Stimulated activated CD4-positive, alpha-beta T cell treated with anti-CD3 and anti-CD28 coated beads, Interleukin-1b, Interleukin-23, amount 100 ng/mL, for 4 hours (primary cell): ENCODE data around the gene RELB.

Experiments
- DNase-seq, 2 donors: peaks; one replicate each; pipeline ENCODE4 v3.0.0-alpha.2; 2020; ENCODE audit warnings: low read depth in 2 of 2

The RELB gene

DNA sequence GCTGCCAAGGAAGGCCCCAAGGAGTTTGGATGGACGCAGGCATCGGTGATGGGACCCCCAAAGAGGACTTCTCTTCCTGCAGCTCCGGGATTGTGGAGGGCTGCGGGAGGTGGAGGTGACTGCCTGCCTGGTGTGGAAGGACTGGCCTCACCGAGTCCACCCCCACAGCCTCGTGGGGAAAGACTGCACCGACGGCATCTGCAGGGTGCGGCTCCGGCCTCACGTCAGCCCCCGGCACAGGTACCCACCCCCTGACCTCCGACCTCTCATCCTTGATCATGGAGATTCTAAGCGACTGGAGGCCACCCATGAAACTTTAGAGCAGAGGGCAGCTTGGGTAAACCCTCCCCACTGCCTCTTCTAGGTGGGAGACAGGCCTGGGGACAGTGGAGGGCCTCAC lies 20.7 kb downstream of the RELB start:
- no peak for DNase-seq

DNA sequence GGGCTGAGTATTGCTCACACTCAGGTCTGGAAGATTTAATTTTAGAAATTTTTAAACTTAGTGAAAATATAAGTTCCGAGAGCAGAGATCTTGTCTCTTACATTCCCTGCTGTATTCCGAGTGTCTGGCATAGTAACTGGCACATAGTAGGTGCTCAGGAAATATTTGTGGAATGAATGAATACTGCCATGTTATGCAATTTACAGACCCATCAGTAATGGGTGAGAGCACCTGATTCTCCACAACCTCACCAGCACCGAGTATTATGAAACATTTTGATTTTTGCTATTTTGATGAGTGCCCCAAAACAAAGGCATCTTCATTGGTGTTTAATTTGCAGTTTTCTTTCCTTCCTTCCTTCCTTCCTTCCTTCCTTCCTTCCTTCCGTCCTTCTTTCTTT lies 21.8 kb downstream of the RELB start:
- no peak for DNase-seq

GRCh38 chr19:45025264-45025663 lies 24.0 kb downstream of the RELB start:
- no peak for DNase-seq

DNA sequence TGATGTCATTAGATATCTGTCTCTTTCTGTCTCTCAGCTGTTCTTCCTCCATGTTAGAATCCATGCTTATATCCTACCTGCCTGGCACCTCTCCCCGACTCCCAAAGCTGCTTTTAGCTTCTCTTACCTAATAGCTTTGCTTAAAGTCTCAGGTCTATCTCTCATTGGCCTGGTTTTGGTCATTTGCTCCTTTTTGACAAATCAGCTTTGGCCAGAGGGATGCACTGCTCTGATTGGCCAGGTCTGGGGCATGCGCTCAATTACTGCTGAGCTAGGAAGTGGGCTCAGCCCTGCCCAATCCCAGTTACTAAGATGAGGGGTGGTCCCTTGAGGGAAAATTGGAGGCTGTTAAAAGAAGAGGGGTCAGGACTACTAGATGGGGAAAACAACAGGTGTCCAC lies 26.1 kb downstream of the RELB start:
- DNase-seq: no peak

DNA sequence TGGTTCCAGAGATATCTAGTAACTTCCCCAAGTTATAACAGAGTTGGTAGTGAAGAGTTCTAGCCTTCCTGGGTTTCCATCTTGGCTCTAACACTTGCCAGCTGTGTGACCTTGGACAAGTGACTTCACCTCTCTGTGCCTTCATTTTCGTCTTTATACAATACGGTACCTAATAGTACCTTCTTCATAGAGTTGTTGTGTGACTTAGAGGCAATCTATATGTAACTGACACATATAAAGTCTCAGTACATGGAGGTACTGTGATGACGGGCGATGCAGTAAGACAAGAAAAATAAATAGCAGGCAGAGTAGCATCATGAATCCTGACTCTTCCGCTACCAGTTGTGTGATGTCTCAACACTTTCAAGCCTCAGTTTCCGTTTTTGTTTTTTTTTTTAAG lies 29.6 kb downstream of the RELB start:
- no peak for DNase-seq

DNA sequence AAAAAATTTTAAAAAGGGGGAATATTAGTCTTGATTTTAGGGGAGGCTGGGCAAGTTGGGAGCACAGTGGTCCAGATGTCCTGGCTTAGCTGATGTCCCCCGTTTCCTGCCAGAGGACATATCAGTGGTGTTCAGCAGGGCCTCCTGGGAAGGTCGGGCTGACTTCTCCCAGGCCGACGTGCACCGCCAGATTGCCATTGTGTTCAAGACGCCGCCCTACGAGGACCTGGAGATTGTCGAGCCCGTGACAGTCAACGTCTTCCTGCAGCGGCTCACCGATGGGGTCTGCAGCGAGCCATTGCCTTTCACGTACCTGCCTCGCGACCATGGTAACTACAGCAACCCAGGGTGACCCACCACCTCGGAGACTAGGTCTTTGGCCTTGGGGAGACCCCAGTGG lies 31.2 kb downstream of the RELB start:
- no peak for DNase-seq

GRCh38 chr19:45035755-45036154 lies 34.5 kb downstream of the RELB start:
- no peak for DNase-seq

GRCh38 chr19:45037393-45038169 lies 36.3 kb downstream of the RELB start:
- no peak for DNase-seq

DNA sequence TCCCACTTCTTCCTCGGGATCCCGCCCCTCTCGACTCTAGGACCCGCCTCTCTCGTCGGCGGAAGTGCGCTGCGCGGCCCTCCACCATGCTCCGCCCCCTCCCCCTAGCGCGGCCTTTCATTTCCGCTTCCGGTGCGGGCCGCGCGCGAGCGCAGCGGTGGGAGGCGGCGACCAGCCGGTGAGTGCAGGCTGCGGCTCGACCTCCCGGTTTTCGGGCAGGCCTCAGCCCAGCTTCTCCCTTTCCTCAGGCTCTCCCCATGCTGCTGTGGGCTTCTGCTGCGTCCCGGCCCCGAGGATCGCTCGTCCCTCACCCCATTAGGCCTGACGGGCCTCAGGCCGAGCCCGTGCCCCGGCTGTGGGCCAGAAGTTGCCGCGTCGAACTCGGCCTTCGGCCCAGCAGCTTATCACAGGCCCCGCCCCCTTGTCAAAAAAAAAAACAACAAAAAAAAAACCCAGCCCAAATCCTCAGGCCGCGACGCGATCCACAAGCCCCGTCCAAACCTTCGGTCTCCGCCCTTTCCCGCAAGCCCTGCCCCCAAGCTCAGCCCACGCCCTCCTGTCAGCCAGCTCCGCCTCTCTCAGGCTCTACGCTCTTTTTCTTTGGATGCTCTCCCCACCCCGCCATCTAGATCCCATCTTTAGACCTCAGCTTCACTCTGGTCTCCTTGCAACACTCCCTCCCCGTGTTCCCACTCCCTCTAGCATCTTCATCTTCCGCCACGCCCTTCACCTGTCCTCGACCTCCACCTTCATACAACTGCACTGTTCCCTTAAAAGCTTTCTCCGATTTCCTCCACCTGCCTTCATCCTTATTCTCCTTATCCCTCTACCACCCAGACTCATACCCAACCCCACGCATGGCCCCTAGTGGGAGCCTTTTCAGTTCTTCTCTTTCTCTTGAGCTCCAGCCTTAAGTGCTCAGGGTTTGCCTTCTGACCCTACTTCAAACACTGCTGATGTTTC lies 37.9 kb downstream of the RELB start, which contains the start of gene CLASRP:
Gene CLASRP, plus strand, starts transcription at position 115 of the 963 bp plus-strand sequence. CDS start 1,168 bp downstream, outside the sequence.
- peak; percentile 82 to 85 for DNase-seq

DNA sequence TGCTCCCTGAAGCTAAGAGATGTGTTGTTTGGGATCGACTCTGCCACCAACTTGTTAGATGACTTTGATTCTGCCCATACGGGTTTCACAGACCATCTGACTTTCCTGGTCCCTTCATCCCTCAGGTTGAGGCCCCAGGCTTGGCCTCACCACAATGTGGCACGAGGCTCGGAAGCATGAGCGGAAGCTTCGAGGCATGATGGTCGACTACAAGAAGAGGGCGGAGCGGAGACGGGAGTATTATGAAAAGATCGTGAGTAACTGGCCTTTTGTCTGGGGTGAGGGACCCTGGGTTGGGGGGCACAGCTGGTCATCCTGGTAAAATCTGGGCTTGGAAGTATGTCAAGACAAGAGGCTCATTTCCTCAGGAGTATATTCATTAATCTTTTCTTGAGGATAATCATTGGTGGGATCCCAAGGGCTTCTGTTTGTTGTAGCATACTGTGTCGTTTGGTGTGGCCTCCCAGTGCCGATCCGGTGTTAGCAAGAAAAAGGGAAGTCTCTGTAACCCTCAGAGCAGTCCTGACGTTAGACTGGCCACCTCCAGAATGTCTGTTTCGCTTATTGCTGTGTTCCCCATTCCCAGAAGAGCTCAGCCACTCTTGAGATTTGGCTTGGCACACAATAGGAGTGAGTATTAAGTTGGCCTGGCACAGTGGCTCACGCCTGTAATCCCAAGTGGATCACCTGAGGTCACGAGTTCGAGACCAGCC lies 39.0 kb downstream of the RELB start:
- DNase-seq: no peak

DNA sequence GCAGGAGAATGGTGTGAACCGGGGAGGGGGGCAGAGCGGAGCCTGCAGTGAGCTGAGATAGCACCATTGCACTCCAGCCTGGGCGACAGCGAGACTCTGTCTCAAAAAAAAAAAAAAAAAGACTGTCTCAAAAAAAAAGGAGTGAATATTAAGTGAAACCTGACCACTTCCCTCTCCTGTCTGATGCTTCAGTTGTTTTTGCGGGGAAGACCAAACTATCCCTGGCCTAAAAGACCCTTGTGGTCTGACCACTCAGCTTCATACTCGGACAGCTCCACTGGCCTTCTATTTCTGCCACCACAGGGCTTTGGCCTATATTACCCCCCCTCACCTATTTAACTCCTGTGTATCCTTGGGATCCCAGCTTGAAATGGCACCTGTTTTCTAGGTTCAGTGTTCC lies 39.9 kb downstream of the RELB start:
- DNase-seq: no peak

DNA sequence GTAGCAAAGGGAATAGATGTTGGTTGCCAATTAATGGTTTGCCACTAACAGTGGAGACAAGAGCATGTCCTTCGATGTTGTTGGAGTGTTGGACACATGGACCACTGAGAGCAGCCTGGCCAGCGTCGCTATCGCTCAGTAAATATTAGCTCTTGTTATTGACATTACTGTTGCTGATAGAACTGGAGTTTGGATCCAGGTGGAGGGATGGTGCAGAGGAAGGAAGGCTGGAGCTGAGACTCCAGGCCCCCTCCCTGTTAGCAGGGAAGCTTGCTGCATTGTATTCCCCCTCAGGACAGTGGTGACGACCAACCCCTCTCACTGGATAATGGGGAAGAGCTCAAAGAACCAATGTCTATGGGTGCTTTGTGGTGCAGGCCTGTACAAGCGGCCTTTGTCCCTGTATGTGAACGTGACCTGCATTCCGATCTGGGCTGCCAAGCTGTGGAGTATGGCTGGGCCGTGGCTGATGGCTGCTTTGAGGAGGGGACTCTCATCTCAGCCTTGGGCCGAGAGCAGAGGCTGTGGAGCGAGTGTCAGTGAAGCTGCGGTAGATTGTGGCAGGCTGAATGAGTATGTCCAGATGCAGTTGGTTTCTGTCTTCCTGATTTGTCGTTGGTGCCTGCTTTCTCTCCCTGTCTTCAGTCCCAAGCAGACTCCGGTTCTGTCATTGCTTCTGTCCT lies 44.5 kb downstream of the RELB start:
- no peak for DNase-seq

- no peak for DNase-seq
These were observed 45.1 kb downstream of the RELB start for GRCh38 chr19:45046355-45046754.

GRCh38 chr19:45047188-45047797 lies 46.0 kb downstream of the RELB start:
- DNase-seq: no peak

- DNase-seq: no peak
These were observed 47.9 kb downstream of the RELB start for GRCh38 chr19:45049073-45049736.

- no peak for DNase-seq
These were observed 48.8 kb downstream of the RELB start for GRCh38 chr19:45050036-45050435.

DNA sequence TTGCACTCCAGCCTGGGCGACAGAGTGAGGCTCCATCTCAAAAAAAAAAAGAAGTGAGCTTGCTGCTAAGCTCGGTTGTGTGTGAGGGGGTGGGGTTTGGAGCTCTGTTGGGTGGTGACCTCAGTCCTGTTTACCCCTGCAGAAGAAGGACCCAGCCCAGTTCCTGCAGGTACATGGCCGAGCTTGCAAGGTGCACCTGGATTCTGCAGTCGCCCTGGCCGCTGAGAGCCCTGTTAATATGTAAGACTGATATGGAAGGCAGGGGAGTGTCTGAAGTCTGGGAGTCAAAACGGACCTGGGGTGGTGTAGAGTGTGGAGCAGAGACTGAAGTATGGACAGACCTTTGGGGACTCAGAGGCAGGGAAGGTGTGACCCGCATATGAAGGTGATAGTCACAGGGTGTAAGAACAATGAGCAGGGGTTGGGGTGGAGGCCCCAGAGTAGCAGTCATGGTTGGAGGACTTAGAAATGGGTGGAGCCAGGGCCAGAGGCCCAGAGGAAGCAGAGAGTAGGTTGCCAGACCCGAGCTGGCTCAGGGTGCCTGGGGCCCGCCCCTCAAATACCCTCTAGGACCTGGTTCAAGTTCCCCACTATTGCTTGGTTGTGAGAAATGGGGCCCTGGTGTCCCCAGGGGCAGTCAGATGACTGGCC lies 50.8 kb downstream of the RELB start:
- DNase-seq: no peak

- DNase-seq: no peak
These were observed 55.6 kb downstream of the RELB start for GRCh38 chr19:45056831-45057230.

- DNase-seq: no peak
These were observed 56.2 kb downstream of the RELB start for GRCh38 chr19:45057444-45057843.

GRCh38 chr19:45058622-45059159 lies 57.4 kb downstream of the RELB start:
- no peak for DNase-seq
